HCT116 (cell line): ENCODE measurements around the gene C19orf25. TPM values are rescaled to one million over a fixed set of nuclear protein-coding genes. Genes with fewer than 3 reads are reported as not detected.

ENCODE experiments used
- ATAC-seq: fragments of 200-7000 bp; cut with Tn5 transposase; 2 replicates; pipeline ENCODE4 v1.9.1; 2020; ENCODE audit warnings: mild to moderate bottlenecking, moderate library complexity
- BruUV-seq: library from RNA; stranded (reverse); fragments of 400-500 nt; replicated peaks from 2 replicates; lab custom pipeline; 2021; lab: Mats Ljungman, UMichigan
- CTCF ChIA-PET: fragments of 300-600 bp; sonication (Branson Sonifier 250); formaldehyde crosslinking; loops from one replicate; lab custom pipeline; 2021; ENCODE audit warnings: antibody characterized with exemption; lab: Charles Lee
- POLR2A ChIA-PET: fragments of 300-600, 350-600 bp; sonication (Branson Sonifier 250); formaldehyde crosslinking; loops from one replicate; lab custom pipeline; 2021; ENCODE audit warnings: antibody characterized with exemption; lab: Charles Lee
- RAD21 ChIA-PET, 2 experiments: fragments of 300-600 bp; sonication (Branson Sonifier 250); formaldehyde crosslinking; loops; one replicate each; lab custom pipeline; 2023; ENCODE audit warnings: low total read pairs in 2 of 2; ENCODE audit not compliant: uncharacterized antibody in 2 of 2, unreplicated experiment in 2 of 2, low non-redundant PET in 1 of 2; lab: Charles Lee
- DNase-seq: peaks from one replicate; pipeline ENCODE4 v3.0.0-alpha.2; 2010; ENCODE audit warnings: low read depth, low spot score
- H2AFZ ChIP-seq: fragments of 200-600 bp; shearing (Covaris generic), sonication (generic); 2 replicates; pipeline ENCODE4 v1.6.1; 2017; ENCODE audit warnings: low read depth, mixed run types, mixed read lengths, antibody characterized with exemption, low read length; ENCODE audit not compliant: poor library complexity, severe bottlenecking
- H3K27ac ChIP-seq: 2 replicates; pipeline ENCODE4 v1.5.1; 2012; ENCODE audit warnings: low read depth, low read length
- H3K27me3 ChIP-seq: fragments of 200-600 bp; sonication (generic); 2 replicates; pipeline ENCODE4 v1.6.1; 2016; ENCODE audit warnings: mixed run types, low read length, mixed read lengths; ENCODE audit not compliant: insufficient read depth
- H3K36me3 ChIP-seq, 2 experiments: fragments of 200-500 bp in 1 of 2; fragments of 200-600 bp in 1 of 2; sonication (Bioruptor generic) in 1 of 2; sonication (generic) in 1 of 2; 2 replicates each; pipeline versions ENCODE4 v1.5.1 to v1.6.1; 2014 to 2016; ENCODE audit warnings: low read length in 2 of 2, inconsistent platforms in 1 of 2, mixed read lengths in 1 of 2, mixed run types in 1 of 2; ENCODE audit not compliant: insufficient read depth in 2 of 2, control insufficient read depth in 1 of 2
- H3K4me1 ChIP-seq, 2 experiments: fragments of 200-600 bp in 1 of 2; sonication (generic) in 1 of 2; 2 replicates each; pipeline versions ENCODE4 v1.5.1 to v1.6.1; 2012 to 2017; ENCODE audit warnings: low read length in 2 of 2, inconsistent platforms in 1 of 2, mild to moderate bottlenecking in 1 of 2, mixed read lengths in 1 of 2, mixed run types in 1 of 2, moderate library complexity in 1 of 2; ENCODE audit not compliant: insufficient read depth in 2 of 2, control insufficient read depth in 1 of 2
- H3K4me2 ChIP-seq: fragments of 200-600 bp; sonication (generic); 2 replicates; pipeline ENCODE4 v1.6.1; 2017; ENCODE audit warnings: mixed run types, low read length, mixed read lengths
- H3K4me3 ChIP-seq, 2 experiments: fragments of 200-600 bp in 1 of 2; sonication (generic) in 1 of 2; replicated peaks in 1 of 2; 2 replicates each; pipeline ENCODE4 v1.5.1; 2011 to 2016; ENCODE audit warnings: low read length in 2 of 2, control low read depth in 1 of 2, low read depth in 1 of 2, mild to moderate bottlenecking in 1 of 2, mixed read lengths in 1 of 2, mixed run types in 1 of 2
- H3K79me2 ChIP-seq: fragments of 200-600 bp; sonication (generic); 2 replicates; pipeline ENCODE4 v1.6.1; 2017; ENCODE audit warnings: mild to moderate bottlenecking, mixed run types, low read length, moderate library complexity, mixed read lengths; ENCODE audit not compliant: insufficient read depth
- H3K9ac ChIP-seq: fragments of 200-600 bp; sonication (generic); 2 replicates; pipeline ENCODE4 v1.6.1; 2016; ENCODE audit warnings: low read length, mixed read lengths
- H3K9me2 ChIP-seq: fragments of 200-600 bp; sonication (generic), shearing (Covaris generic); 2 replicates; pipeline ENCODE4 v1.6.1; 2017; ENCODE audit warnings: mixed run types, mild to moderate bottlenecking, moderate library complexity; ENCODE audit not compliant: insufficient read depth
- H3K9me3 ChIP-seq, 2 experiments: fragments of 200-500 bp in 1 of 2; fragments of 200-600 bp in 1 of 2; sonication (Bioruptor generic) in 1 of 2; sonication (generic) in 1 of 2; 2 replicates each; pipeline ENCODE4 v1.6.1; 2014 to 2017; ENCODE audit warnings: low read length in 2 of 2, mixed read lengths in 2 of 2, inconsistent platforms in 1 of 2, low read depth in 1 of 2, mild to moderate bottlenecking in 1 of 2, mixed run types in 1 of 2, moderate library complexity in 1 of 2; ENCODE audit not compliant: control insufficient read depth in 1 of 2, insufficient read depth in 1 of 2
- H4K20me1 ChIP-seq: fragments of 200-600 bp; sonication (generic), shearing (Covaris generic); 2 replicates; pipeline ENCODE4 v1.6.1; 2017; ENCODE audit warnings: mixed run types, mild to moderate bottlenecking, moderate library complexity; ENCODE audit not compliant: insufficient read depth
- CBX3 ChIP-seq: IDR thresholded peaks from 2 replicates; pipeline ENCODE4 v1.6.1; 2012; ENCODE audit warnings: low read depth
- CTCF ChIP-seq, 3 experiments: fragments of 200-600 bp in 1 of 3; sonication (generic) in 1 of 3; IDR thresholded peaks in 2 of 3; conservative IDR thresholded peaks in 1 of 3; 2 replicates each; pipeline ENCODE4 v1.5.1; 2012 to 2017; ENCODE audit warnings: low read depth in 2 of 3, low read length in 2 of 3, antibody characterized with exemption in 1 of 3, borderline replicate concordance in 1 of 3, control low read depth in 1 of 3, mild to moderate bottlenecking in 1 of 3, mixed read lengths in 1 of 3, mixed run types in 1 of 3, moderate library complexity in 1 of 3; ENCODE audit not compliant: insufficient read depth in 1 of 3
- EGR1 ChIP-seq: IDR thresholded peaks from 2 replicates; pipeline ENCODE4 v1.6.1; 2012; ENCODE audit warnings: low read depth
- ELF1 ChIP-seq: IDR thresholded peaks from 2 replicates; pipeline ENCODE4 v1.6.1; 2012; ENCODE audit warnings: low read depth, borderline replicate concordance
- EZH2 ChIP-seq: fragments of 200-600 bp; sonication (generic); IDR thresholded peaks from 2 replicates; pipeline ENCODE4 v1.6.1; 2017; ENCODE audit warnings: antibody characterized with exemption, mixed run types
- EZH2phosphoT487 ChIP-seq: fragments of 200-600 bp; IDR thresholded peaks from 2 replicates; pipeline ENCODE4 v1.6.1; 2018; ENCODE audit warnings: antibody characterized with exemption, borderline replicate concordance
- FOSL1 ChIP-seq: IDR thresholded peaks from 2 replicates; pipeline ENCODE4 v1.6.1; 2012; ENCODE audit warnings: low read depth
- JUND ChIP-seq: IDR thresholded peaks from 2 replicates; pipeline ENCODE4 v1.6.1; 2012
- POLR2AphosphoS5 ChIP-seq: IDR thresholded peaks from 2 replicates; pipeline ENCODE4 v1.6.1; 2011; ENCODE audit warnings: mild to moderate bottlenecking, low read depth, low read length, moderate library complexity
- SIN3A ChIP-seq: IDR thresholded peaks from 2 replicates; pipeline ENCODE4 v1.6.1; 2012; ENCODE audit warnings: low read depth
- SP1 ChIP-seq: IDR thresholded peaks from 2 replicates; pipeline ENCODE4 v1.6.1; 2012; ENCODE audit warnings: low read depth
- SRF ChIP-seq: IDR thresholded peaks from 2 replicates; pipeline ENCODE4 v1.6.1; 2012; ENCODE audit warnings: low read depth
- TCF7L2 ChIP-seq: IDR thresholded peaks from 2 replicates; pipeline ENCODE4 v1.7.0; 2011; ENCODE audit warnings: borderline replicate concordance, inconsistent platforms; ENCODE audit not compliant: insufficient read depth, insufficient read length; ENCODE audit errors: extremely low read depth
- ZFX ChIP-seq: fragments of 450-650 bp; IDR thresholded peaks from 2 replicates; pipeline ENCODE4 v1.6.1; 2017
- ZNF274 ChIP-seq: fragments of 200-500 bp; sonication (Bioruptor generic); IDR thresholded peaks from 2 replicates; pipeline ENCODE4 v1.6.1; 2014; ENCODE audit warnings: mild to moderate bottlenecking, low read depth, low read length, inconsistent platforms
- intact Hi-C: fragments of 100-400 bp; cut with micrococcal nuclease; formaldehyde crosslinking; loops from 2 replicates; pipeline ENCODE4 v1.10.0; 2022
- total RNA-seq: library from RNA; stranded (reverse); gene quantifications from one replicate; pipeline ENCODE4 v1.2.1, GENCODE V29; 2021; ENCODE audit not compliant: unreplicated experiment
- TF ChIP-seq, protein P1 (sequence below): IDR thresholded peaks from 2 replicates; pipeline ENCODE4 v1.6.1; 2012
- TF ChIP-seq, protein P2 (sequence below): IDR thresholded peaks from 2 replicates; pipeline ENCODE4 v1.6.1; 2012

The C19orf25 gene
- total RNA-seq, 1 experiment from 2014 or later = 48.8 TPM

DNA sequence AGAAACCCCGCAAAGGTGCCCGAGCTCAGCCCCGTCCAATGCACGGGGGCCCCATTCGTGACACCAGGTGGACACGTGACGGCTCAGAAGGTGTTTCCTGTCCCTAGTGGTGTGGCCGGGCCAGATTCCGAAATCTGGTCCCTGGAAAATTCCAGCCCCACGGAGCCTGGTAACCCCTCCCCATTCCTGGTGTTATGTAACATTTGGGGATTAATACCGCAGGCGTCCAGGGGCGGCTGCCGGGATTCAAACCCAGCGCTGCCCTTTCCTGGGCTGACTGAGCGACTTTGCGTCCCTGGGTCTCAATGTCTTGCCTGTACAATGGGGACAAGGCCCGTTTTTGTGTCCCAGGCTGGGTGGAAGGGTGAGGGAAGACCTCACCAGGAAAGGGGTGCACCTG, 43.8 kb upstream of the C19orf25 start:
- Histone ChIP-seq H3K4me1 (no peaks in the 10 kb centered on the region), H3K27me3 (no peaks in the 10 kb centered on the region), H3K9ac (no peak overlapping the region), H3K79me2 (no peaks in the 10 kb centered on the region), H3K4me2 (no peak overlapping the region), H2AFZ (no peak overlapping the region), H3K27ac (no peak overlapping the region), H3K36me3 (no peaks in the 10 kb centered on the region), H4K20me1 (no peaks in the 10 kb centered on the region), H3K9me2 (no peaks in the 10 kb centered on the region), H3K9me3 (no peaks in the 10 kb centered on the region), H3K4me3 (no peak overlapping the region)
- no peak for ATAC-seq
- intact Hi-C loops = no loop called here
- no peak for DNase-seq
- ChIA-PET RAD21 (no interaction called here), CTCF (no interaction called here), POLR2A (no interaction called here)
- TF ChIP-seq POLR2AphosphoS5 = no peak
- TF ChIP-seq SP1 = no peak
- TF ChIP-seq SIN3A = no peak
- TF ChIP-seq TCF7L2 = no peak
- no peak for TF ChIP-seq EZH2phosphoT487
- BruUV-seq = no TSS peak

GRCh38 chr19:1522061-1522460, 43.0 kb upstream of the C19orf25 start:
- no peaks in the 10 kb centered on the region for H3K79me2 ChIP-seq
- ChIA-PET CTCF (interaction anchor here (0.5 to 1.2 kb wide), 2 partner anchors 24 to 304 kb away, joined by 4 to 5 read pairs; no protein-coding TSS in a partner anchor), POLR2A (no interaction called here), RAD21 (no interaction called here)
- H3K9me2 ChIP-seq = no peaks in the 10 kb centered on the region
- no peak overlapping the region for H3K4me3 ChIP-seq
- no peak for DNase-seq
- intact Hi-C loops = no loop called here
- no peak overlapping the region for H2AFZ ChIP-seq
- no peak overlapping the region for H3K4me2 ChIP-seq
- TF ChIP-seq JUND = no peak
- TF ChIP-seq CBX3 = no peak
- TF ChIP-seq ZFX = no peak
- TF ChIP-seq POLR2AphosphoS5 = no peak
- TF ChIP-seq, protein P1, sequence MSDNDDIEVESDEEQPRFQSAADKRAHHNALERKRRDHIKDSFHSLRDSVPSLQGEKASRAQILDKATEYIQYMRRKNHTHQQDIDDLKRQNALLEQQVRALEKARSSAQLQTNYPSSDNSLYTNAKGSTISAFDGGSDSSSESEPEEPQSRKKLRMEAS = no peak
- TF ChIP-seq, protein P2, sequence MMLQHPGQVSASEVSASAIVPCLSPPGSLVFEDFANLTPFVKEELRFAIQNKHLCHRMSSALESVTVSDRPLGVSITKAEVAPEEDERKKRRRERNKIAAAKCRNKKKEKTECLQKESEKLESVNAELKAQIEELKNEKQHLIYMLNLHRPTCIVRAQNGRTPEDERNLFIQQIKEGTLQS = no peak
- no peak for TF ChIP-seq EZH2phosphoT487
- TF ChIP-seq EGR1 = no peak
- no peak for TF ChIP-seq TCF7L2
- no peak for TF ChIP-seq EZH2
- no peak for TF ChIP-seq SP1
- TF ChIP-seq SIN3A = no peak
- TF ChIP-seq ZNF274 = no peak
- TF ChIP-seq SRF = no peak
- no peak for TF ChIP-seq ELF1
- TF ChIP-seq CTCF (IDR thresholded peaks at IDR 0.05 in 2 of 3, conservative IDR thresholded peaks at IDR 0.05 in 1 of 3; ENCODE audit: borderline replicate concordance in 1 of 3, insufficient read depth in 1 of 3, low read depth in 2 of 3, low read length in 2 of 3) = no peak
- no peak for TF ChIP-seq FOSL1
- H3K27me3 ChIP-seq = no peaks in the 10 kb centered on the region
- ATAC-seq = no peak
- H3K36me3 ChIP-seq = no peaks in the 10 kb centered on the region
- no peak overlapping the region for H3K27ac ChIP-seq
- BruUV-seq = no TSS peak
- no peaks in the 10 kb centered on the region for H3K9me3 ChIP-seq
- H3K4me1 ChIP-seq = no peaks in the 10 kb centered on the region
- H4K20me1 ChIP-seq = no peaks in the 10 kb centered on the region
- no peak overlapping the region for H3K9ac ChIP-seq
